Stimulated activated CD4-positive, alpha-beta T cell treated with anti-CD3 and anti-CD28 coated beads, TNF-alpha, amount 100 ng/mL, for 1 hour (primary cell): ENCODE measurements around the gene VAV2.

ENCODE experiments used
- DNase-seq, 3 donors: peaks; one replicate each; pipeline ENCODE4 v3.0.0-alpha.2; 2020; ENCODE audit warnings: low read depth in 3 of 3, low spot score in 1 of 3

VAV2 gene

GRCh38 chr9:133715295-133715865 lies 276.7 kb downstream of the VAV2 start:
- no peak for DNase-seq

GRCh38 chr9:133714606-133715294 lies 277.4 kb downstream of the VAV2 start:
- no peak for DNase-seq

- no peak for DNase-seq
Observed at GRCh38 chr9:133713960-133714495, 278.1 kb downstream of the VAV2 start.

- no peak for DNase-seq
Observed at GRCh38 chr9:133713150-133713959, 278.8 kb downstream of the VAV2 start.

GRCh38 chr9:133712221-133713100 lies 279.7 kb downstream of the VAV2 start:
- no peak for DNase-seq
